GM18526 (cell line): Measurements from ENCODE around the gene IL17REL.

Source experiments
- POLR2A ChIP-seq: IDR thresholded peaks from 3 replicates; pipeline ENCODE4 v1.6.1; 2011; ENCODE audit not compliant: insufficient read length; ENCODE audit errors: extremely low read depth

The IL17REL gene

DNA sequence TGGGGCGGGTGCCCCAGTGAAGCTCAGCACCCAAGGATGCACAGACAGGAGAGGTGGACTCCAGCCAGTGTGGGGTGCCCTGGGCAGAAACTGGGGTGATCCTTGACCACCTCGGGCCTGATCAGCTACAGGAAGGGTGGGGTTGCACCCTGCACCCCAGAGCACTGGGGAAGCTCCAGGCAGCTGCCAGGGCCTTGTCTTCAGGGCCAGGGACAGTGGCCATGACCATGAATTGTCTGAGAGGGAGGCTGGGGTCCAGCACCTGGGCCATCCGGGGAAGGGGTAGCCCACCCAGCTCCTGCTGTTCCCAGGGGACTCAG, 17.6 kb downstream of the IL17REL start:
- TF ChIP-seq POLR2A, result no peak

GRCh38 chr22:49994361-49995040, 18.1 kb downstream of the IL17REL start:
- TF ChIP-seq POLR2A, result no peak

DNA sequence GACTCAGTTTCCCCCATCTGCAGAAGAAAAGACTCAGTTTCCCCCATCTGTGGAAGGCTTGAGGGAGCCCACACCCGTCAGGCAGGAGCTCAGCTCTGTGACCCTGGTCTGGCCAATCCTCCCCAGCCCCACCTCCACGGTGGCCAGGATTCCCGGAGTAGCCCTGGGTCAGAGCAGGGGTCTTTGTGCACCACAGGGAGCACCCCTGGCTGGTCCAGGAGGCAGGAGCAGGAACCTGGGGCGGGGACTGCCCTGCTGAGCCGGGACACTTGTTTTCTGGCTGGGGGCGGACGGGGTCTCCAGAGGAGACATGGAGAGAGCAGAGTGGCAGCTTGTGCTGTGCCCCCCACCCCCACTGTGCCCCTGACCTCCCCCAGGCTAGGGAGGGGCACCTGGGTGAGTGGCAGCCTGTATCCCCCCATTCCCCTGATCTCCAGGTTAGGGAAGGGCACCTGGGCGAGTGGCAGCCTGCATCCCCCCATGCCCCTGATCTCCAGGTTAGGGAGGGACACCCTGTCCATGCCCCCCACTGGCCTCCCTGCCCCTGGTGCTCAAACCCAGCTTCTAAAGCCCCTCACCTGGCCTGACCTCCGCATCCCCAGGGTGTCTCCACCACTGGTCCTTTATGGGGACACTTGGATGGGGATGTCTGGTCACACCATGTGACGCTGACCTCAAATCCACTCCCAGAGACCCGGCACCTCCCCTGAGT, 18.8 kb downstream of the IL17REL start:
- no peak for TF ChIP-seq POLR2A

DNA sequence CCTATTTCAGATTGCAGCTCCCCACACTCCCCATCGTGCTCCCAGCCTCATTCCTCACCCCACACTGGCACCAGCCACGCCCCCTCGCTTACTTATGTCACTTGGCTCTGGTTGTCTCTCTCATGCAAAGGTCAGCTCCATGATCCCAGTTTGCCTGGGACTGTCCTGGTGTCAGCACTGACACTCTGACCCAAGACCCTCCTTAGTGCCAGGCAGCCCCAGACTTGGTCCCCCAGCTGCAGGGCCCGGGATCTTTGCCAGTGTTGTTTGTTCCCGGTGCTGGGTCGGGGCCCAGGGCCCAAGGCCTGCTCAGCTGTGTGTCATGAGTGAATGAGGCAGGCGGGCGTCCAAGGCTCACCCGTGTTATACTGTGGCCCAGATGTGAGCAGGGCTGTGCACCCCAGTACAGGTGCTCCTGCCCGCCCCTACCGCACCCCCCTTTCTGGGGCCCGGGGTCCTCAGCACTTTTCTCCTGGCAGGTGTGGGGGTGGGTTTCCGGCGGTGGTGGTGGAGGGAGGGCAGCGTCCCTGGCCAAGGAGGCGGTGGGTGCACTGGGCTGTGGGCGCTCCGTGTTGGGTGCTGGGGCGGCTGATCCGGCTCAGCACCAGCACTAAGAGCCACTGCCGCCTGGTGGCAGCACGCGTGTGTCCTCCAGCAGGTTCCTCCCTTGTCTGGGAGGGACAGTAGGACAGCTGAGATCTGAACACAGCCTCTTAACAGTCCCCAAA, 19.5 kb downstream of the IL17REL start:
- TF ChIP-seq POLR2A, result no peak

- no peak for TF ChIP-seq POLR2A
Measured at GRCh38 chr22:49991907-49992533, 20.5 kb downstream of the IL17REL start.

GRCh38 chr22:49991167-49991566, 21.4 kb downstream of the IL17REL start:
- no peak for TF ChIP-seq POLR2A

GRCh38 chr22:49986325-49986724, 26.2 kb downstream of the IL17REL start:
- no peak for TF ChIP-seq POLR2A

GRCh38 chr22:49983148-49984042, 29.2 kb downstream of the IL17REL start:
- TF ChIP-seq POLR2A, result no peak

GRCh38 chr22:49979587-49980264, 32.8 kb downstream of the IL17REL start:
- no peak for TF ChIP-seq POLR2A

- TF ChIP-seq POLR2A, result no peak
Measured at GRCh38 chr22:49977578-49977977, 35.0 kb downstream of the IL17REL start.

DNA sequence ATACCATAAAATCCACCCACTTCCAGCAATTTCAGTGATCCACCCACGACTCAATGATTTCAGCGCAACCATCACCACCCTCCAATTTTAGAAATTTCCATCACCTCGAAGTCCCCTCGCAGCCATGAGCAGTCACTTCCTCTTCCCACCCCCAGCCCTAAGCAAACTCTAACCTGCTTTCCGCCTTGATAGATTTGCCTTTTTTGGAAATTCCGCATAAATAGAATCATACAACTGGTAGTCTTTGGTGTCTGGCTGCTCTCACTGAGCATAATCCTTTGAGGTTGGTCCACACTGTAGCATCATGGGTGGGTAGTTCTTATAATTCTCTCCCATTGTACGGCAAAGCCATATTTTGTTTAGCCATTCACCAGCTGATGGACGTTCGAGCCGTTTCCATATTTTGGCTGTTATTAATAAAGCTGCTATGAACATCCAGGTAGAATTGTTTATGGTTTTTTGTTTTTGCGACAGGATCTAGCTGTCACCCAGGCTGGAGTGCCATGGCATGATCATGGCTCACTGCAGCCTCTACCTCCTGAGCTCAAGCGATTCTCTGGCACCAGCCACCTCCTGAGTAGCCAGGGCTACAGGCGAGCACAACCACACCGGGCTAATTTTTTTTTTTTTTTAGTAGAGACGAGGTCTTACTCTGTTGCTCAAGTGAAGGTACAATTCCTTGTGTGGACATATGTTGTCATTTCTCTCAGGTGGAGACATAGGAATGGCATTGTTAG, 36.0 kb downstream of the IL17REL start:
- no peak for TF ChIP-seq POLR2A

GRCh38 chr22:49975543-49976389, 36.8 kb downstream of the IL17REL start:
- TF ChIP-seq POLR2A, result no peak
